Activated T-helper 9 cell treated with anti-CD3 and anti-CD28 coated beads, Interleukin-2, amount 50 U/mL, for 16 hours (primary cell): ENCODE results near the gene RNF39.
A peak's percentile ranks its signal among the peaks of the same experiment; 100 is the strongest.
"Not testable (repeated sequence)": the region's sequence is repeated elsewhere in the genome, so short reads cannot be mapped to it uniquely, and the experiment has no call there.

Experiments
- DNase-seq: peaks from one replicate; pipeline ENCODE4 v3.0.0-alpha.2; 2020; ENCODE audit warnings: low read depth

Gene RNF39

DNA sequence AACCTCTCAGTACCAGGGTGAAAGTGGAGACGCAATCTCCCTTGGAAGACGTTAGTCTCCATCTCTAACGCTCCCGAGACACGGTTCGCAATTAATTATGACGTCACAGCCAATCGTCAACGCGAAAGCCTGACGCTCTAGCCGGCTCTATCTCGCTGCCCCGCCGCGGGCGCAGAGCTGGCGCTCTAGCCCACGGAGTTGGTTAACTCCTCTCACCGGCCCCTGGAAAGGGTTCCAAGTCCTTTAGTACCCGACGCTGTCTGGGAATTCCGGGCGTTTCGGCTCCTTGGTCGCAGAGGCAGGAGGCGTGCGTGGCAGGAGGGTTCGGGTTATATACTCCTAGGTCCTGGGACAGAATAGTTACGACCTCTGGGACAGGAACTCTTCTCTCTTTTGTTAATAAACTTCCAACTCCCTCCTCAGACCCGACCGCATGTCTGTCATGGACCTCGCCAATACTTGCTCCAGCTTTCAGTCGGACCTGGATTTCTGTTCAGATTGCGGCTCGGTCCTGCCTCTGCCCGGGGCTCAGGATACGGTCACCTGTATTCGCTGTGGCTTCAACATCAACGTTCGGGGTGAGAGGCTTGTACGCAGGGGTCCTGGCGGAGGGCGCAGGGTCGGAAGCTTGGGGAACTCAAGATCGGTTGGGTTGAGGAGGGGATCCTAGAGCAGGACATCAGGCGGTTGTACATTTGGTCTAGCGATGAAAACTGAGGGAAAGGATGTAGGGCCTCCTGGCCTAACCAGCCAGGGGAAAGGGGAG lies 14.3 kb downstream of the RNF39 start, which contains the start of gene POLR1H:
TSS of gene POLR1H (plus strand) at position 174 of the 766 bp plus-strand sequence. CDS start at position 434, 260 bp downstream.
- peak; percentile 78 for DNase-seq

DNA sequence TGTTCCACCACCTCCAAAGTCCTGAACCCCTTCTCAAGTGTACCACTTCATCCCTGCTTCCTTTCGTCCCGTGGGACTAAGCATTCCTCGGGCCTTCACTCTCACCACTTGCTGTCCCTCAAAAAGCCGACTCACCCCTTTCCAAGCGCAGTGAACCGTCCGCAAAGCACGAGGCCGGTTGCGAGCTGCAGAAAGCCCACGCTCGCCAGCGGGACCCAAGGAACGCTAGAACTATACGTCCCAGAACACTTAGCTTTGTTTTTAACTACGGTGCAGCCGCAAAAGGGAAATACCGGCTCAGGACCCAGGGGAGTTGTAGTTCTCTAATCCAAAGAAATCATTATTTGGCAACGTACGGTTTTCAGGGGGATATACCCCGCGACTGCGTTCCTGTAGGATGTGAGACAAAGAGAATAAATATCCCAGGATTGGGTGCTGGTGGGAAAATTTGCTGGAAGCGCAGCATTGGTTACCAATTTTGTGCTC lies 14.9 kb downstream of the RNF39 start:
- DNase-seq: no peak

DNA sequence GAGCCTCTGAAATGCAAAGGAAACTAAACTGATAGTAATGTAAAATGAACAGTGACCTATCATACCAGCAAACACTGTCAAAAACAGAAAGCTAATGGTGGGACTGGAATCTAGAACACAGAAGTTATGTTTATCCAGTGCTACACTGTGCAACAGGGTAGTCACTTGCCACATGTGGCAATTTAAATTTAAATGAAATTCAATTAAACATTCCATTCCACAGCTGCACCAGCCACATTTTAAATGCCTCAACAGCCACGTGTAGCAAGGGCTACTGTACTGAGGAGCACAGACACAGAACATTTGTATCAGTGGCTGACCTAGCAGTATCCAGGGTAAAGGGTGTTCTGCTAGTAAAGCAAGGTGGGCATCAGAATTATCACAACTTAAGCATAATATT lies 20.1 kb downstream of the RNF39 start:
- no peak for DNase-seq

DNA sequence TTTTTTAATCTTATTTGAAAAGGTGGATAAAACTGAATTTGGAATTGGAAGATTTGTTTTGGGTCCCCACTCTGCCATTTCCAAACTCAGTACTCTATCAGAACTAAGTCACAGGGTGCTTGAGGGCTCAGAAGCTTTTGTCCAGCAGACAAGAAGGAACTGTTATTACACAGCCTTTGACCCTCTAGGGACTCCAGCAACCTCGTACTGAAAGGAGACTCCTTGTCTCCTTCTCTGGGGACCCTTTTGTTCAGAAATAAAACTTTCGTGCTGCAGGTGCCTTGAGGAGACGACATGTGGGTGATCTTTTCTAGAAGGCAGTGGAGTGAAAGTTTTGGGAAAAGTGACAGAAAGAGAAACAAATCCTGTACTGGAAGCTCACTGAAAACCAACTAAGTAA lies 21.9 kb downstream of the RNF39 start:
- no peak for DNase-seq

DNA sequence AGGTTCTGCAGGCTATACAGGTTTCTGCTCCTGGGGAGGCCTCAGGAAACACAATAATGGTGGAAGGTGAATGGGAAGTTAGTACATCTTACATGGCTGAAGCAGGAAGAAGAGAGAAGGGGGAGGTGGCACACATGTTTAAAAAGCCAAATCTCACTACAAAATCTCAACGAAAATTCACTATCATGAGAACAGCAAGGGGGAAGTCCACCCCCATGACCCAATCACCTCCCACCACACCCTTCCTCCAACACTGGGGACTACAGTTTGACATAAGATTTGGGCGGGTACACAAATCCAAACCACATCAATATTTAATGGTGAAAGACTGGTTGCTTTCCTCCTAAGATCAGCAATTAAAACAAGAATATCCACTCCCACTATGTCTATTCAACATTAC lies 28.3 kb downstream of the RNF39 start:
- no peak for DNase-seq

DNA sequence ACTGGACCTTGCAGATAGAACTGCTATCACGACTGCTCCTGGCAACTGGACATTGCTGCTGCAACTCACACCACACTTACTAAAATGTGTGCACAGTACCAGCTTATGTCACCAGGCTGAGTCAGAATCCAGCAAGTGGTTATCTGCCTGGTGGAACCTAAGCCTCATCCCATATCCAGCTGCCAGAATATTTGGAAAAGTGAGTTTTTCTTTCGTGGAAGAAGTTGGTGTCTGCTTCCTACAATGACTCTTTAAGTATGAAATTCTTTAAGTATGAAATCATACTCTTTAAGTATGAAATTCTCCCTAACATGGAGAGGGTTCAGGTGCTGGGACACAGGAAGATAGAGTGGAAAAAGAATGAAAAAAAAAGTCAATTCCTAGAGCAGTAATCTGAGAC lies 30.9 kb downstream of the RNF39 start:
- no peak for DNase-seq

DNA sequence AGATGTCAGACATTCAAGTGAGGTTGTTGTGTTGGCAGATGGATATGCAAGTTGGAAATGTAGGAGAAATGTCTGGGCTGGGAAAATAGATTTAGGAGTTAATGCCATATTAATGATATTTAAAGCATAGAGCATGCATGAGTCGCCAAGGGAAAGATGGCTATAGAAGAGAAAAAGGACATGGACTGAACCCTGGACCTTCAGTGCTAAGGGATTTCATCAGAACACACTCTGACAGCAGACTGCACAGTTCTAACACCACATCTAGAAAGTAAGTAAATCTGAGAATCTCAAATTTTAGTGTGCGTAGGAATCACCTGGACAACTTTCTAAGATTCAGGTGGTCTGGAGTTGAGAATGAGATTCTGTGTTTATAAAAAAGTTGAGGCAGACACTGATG lies 31.8 kb downstream of the RNF39 start:
- DNase-seq: no peak

DNA sequence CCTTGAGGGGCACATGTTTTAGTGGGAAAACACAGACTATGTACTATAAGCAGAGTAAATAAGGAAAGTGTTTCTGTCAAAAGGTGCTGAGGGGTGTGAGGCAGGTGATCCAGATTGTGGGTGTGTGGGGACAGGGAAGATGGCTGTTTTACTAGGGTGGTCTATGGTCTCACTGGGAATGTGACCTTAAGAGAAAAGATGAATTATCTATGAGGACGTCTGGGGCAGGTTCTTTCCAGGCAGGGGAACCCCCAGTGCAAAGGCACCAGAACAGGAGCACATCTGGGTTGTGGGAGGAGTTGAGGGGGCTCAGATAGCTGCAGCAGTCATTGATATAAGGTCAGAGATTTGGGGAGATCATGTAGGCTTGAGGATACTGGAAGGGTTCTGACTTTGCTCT lies 32.7 kb downstream of the RNF39 start:
- no peak for DNase-seq

DNA sequence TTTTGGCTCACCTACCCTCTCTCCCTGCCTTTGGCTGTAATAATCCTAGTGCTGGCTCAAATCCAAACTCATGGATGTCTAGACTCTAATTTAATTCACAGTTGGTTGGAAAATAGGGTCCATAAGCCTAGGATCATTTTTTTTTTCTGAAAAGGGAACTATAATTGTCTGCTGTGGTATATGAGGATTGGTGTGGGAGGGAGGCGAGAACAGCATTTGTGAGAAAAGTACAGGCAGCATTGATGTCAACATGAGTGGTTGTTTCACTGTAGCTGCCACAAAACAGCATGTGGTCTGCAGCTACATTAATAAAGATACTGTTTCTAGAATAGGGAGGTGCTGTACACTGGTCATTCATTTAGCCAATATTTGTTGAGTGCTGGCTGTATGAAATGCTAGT lies 33.1 kb downstream of the RNF39 start:
- no peak for DNase-seq

DNA sequence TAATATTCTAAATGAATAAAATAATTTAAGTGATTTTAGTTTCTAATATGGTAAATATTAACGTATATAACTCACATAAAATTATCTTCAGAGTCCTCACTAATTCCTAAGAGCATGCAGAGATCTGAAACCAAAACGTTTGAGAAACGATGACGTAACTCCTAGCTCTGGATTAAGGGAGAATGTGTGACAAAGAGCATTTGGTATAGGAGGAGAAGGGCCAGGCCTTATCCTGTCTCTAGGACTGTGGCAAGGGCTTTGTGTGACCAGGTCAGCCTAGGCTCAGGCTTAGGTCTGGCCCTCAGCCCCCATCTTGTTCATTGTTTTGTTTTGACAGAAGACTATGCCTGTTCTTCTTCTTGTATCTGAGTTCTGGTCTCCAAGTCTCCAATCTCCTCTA lies 33.7 kb downstream of the RNF39 start:
- DNase-seq: no peak

DNA sequence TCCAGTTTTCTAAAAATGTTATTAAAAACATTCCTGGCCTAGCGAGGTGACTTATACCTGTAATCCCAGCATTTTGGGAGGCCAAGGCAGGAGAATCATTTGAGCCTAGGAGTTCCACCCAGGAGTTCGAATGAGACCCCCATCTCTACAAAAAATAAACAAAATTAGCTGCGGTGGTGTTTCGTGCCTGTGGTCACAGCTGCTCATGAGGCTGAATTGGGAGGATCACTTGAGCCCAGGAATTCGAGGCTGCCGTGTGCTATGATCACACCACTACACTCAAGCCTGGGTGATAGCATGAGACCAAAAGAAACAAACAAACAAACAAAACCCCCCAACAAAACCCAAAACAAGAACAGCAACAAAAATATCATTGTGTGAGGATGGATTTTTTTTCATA lies 34.3 kb downstream of the RNF39 start:
- DNase-seq: no peak

DNA sequence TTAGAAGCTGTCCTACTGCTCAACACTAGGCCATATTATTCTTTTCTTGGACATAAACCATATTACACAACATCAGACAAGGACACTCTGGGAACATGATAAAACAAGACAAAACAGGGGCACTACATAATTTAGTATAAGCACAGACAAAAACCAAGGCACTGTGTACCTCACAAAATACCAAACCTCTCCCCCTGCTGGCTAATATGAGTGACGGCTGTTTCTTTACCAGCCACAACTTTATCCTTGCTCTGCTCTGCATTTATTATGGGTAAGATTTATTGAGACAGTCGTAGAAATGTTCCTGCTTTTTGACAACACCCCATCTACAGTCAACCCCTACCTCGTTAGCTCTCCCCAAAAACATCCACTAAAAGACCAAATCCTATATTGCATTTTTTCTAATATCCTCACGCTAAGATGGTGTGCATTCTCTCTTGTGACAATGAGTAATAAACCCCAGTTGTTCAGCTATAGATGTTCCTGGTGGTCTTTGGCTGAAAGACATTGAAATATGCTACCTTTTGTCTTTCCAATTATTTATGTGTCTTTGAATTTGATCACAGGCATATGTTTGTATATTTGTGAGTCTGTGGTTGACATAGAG lies 38.3 kb downstream of the RNF39 start:
- DNase-seq: no peak

DNA sequence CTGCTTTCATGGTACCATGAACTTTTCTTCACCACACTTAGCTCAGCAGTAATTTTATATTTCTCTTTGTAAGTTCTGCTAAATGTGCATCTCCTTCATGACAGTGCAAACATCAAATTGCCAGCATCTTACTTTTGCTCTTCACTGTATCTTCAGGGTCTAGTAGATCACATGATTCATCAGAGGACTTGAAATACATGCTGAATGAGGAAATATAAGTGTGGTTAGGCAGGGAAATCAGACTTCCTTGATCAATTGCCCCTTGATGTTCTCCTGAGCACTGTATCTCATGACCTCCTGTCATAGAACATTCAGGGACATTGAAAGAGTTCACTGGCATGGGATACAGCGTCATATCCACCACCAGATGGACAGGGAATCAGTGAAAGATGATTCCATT lies 39.8 kb downstream of the RNF39 start:
- no peak for DNase-seq

DNA sequence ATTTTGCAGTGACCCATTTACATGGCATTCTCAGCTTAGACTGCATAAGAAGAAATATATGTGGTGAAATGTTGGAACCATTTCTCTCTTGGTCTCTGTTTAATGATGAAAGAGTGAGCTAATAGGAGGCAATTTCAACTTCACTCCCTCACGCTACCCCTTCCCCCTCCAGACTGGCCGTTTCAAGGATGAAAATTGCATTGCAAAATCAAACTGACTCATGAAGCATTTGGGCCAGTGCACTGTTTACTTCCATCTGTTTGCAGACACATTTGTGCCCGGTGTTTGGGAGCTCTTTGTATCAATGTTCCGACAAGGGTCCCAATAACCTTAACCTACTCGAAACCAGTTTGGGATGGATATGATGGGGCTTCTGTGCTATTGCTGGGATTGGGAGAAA lies 42.1 kb downstream of the RNF39 start:
- not testable (repeated sequence) for DNase-seq

DNA sequence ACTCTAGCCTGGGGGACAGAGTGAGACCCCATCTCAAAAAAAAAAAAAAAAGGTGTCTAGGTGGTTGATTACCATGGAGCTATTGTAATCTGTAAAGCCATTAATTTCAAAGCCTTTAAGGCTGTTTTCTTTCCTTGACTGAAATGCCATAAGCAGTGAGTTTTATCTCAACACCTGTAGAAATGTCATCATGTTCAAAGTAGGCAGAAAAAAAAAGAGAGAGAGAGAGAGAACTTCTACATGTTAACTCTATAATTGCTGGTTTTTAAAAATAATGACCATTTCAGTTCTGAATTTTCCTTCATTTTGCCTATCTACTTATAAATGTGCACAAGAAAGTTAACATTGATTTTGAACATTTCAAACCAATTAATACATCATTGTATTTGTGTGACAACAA lies 44.2 kb downstream of the RNF39 start:
- no peak for DNase-seq

DNA sequence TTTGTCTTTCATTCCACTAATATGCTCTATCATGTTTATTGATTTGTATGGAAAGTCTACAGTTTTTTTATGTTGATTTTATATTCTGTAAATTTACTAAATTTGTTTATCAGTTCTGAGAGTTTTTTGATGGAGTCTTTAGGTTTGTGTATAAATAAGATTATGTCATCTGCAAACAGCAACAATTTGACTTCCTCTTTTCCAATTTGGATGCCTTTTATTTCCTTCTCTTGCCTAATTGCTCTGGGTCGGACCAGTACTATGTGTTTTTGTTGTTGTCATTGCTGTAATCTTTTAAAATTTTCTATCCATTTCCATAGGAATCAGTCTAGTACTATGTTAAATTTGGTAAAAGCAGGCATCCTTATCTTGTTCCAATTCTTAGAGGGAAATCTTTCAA lies 46.0 kb downstream of the RNF39 start:
- DNase-seq: no peak

DNA sequence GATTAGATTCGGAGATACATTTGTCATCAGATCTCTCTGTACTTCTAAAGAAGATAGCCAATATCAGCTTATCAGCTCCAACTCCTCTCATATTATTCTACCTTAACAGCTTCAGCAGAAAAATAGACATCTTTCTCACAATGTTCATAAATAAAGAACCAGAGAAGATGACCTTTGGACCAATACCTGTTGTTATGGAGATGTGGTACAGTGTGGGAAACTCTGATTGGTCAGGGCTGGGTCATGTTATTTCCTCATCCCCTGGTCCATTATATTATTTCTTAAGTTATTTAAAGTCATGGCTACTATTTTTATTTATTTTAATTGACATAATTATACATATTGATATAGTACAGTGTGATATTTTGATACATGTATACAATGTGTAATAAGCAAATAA lies 50.4 kb downstream of the RNF39 start:
- no peak for DNase-seq

DNA sequence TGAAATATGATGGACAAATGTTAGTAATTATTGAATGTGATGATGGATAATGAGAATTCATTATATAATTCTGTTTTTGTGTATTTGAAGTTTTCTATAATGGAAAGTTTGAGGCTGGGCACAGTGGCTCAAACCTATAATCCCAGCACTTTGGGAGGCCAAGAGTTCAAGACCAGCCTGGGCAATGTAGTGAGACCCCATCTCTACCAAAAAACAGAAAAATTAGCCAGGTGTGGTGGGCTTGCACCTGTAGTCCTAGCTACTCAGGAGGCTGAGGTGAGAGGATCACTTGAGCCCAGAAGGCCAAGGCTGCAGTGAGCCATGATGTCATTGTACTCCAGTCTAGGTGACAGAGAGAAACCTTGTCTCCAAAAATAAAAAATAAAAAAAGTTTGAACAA lies 52.9 kb downstream of the RNF39 start:
- DNase-seq: not testable (repeated sequence)

DNA sequence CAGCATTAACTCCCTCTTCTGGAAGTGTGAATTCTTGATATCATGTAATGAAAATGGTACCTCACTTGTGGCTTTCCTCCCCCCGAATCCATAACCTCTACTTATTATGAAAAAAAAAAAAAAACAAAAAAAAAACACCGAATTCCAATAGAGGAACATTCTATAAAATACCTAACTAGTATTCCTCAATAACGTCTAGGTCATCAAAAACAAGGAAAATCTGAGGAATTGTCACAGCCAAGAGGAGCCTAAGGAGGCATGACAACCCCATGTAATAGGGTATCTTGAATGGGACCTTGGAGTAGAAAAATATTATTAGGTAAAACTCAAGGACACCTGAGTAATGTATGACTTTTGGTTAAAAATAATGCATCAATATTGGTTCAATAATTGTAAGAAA lies 53.4 kb downstream of the RNF39 start:
- DNase-seq: no peak

DNA sequence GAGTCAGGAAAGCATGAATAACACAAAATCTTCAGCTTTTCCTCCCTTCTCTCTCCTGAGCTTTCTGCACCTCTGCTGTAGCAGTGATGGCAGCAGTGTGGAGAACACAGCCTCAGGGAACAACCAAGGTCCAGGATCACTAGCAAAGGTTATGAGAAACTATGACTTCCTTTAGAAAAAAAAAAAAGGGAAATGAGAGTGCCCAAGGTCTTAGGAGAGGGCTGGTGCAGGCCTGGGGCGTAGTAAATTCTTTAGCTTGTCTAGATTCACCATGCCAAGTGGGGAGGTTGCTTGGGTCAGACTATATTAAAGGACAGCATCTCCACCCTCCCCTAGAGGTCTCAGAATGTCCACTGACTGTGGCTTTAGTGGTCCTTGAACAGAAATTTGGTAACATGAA lies 54.9 kb downstream of the RNF39 start:
- no peak for DNase-seq
